HEK293 (cell line): Measurements from ENCODE around the gene TRIM36.

Experiments
- CTCF ChIA-PET: fragments of 350-600 bp; formaldehyde crosslinking; extraction: SDS; loops from one replicate; lab custom pipeline; 2021; ENCODE audit warnings: antibody characterized with exemption; lab: Yijun Ruan, JAX
- POLR2A ChIA-PET: fragments of 300-600 bp; formaldehyde crosslinking; extraction: SDS; loops from one replicate; lab custom pipeline; 2020; ENCODE audit warnings: antibody characterized with exemption, inconsistent platforms; lab: Yijun Ruan, JAX
- H3K27ac ChIP-seq: fragments of 200-500 bp; sonication (Bioruptor generic); 2 replicates; pipeline ENCODE4 v1.5.1; 2014; ENCODE audit warnings: low read depth, low read length, control low read depth, inconsistent platforms; ENCODE audit errors: extremely low read depth
- H3K36me3 ChIP-seq, 2 experiments: fragments of 200-500 bp in 1 of 2; sonication (Bioruptor generic) in 1 of 2; 1 replicate in 1 of 2; 2 replicates in 1 of 2; pipeline ENCODE4 v1.5.1; 2014 to 2017; ENCODE audit warnings: inconsistent platforms in 2 of 2, low read length in 2 of 2; ENCODE audit not compliant: control insufficient read depth in 2 of 2, insufficient read depth in 1 of 2
- H3K4me1 ChIP-seq: fragments of 200-500 bp; sonication (Bioruptor generic); 2 replicates; pipeline ENCODE4 v1.5.1; 2014; ENCODE audit warnings: mild to moderate bottlenecking, low read length, inconsistent platforms; ENCODE audit not compliant: control insufficient read depth, insufficient read depth
- H3K4me3 ChIP-seq: 2 replicates; pipeline ENCODE4 v1.5.1; 2011; ENCODE audit warnings: low read depth, mild to moderate bottlenecking, control low read depth, low read length, moderate library complexity
- H3K9me3 ChIP-seq: fragments of 200-500 bp; sonication (Bioruptor generic); 2 replicates; pipeline ENCODE4 v1.5.1; 2014; ENCODE audit warnings: low read depth, low read length, inconsistent platforms; ENCODE audit not compliant: control insufficient read depth, insufficient read depth
- BCL11A ChIP-seq: fragments of 450-650 bp; formaldehyde crosslinking; IDR thresholded peaks from 2 replicates; pipeline ENCODE4 v1.5.1; 2016; ENCODE audit warnings: low read depth, missing biosample characterization, missing genetic modification characterization
- BCL11B ChIP-seq: fragments of 450-650 bp; formaldehyde crosslinking; IDR thresholded peaks from 2 replicates; pipeline ENCODE4 v1.5.1; 2016; ENCODE audit warnings: low read depth, missing biosample characterization, missing genetic modification characterization
- KLF9 ChIP-seq: fragments of 450-650 bp; formaldehyde crosslinking; IDR thresholded peaks from 2 replicates; pipeline ENCODE4 v1.5.1; 2016; ENCODE audit warnings: missing biosample characterization, missing genetic modification characterization, low read depth
- MYNN ChIP-seq: fragments of 450-650 bp; formaldehyde crosslinking; IDR thresholded peaks from 2 replicates; pipeline ENCODE4 v1.5.1; 2016; ENCODE audit warnings: missing biosample characterization, missing genetic modification characterization, borderline replicate concordance
- PRDM6 ChIP-seq: fragments of 450-650 bp; formaldehyde crosslinking; IDR thresholded peaks from 2 replicates; pipeline ENCODE4 v1.5.1; 2017; ENCODE audit warnings: missing biosample characterization, missing genetic modification characterization
- ZBTB44 ChIP-seq: fragments of 450-650 bp; IDR thresholded peaks from 2 replicates; pipeline ENCODE4 v1.5.1; 2018; ENCODE audit warnings: missing biosample characterization, mild to moderate bottlenecking, missing genetic modification characterization
- ZFP41 ChIP-seq: fragments of 450-650 bp; formaldehyde crosslinking; IDR thresholded peaks from 2 replicates; pipeline ENCODE4 v1.5.1; 2016; ENCODE audit warnings: missing biosample characterization, missing genetic modification characterization, borderline replicate concordance
- ZNF10 ChIP-seq: fragments of 450-650 bp; formaldehyde crosslinking; IDR thresholded peaks from 2 replicates; pipeline ENCODE4 v1.5.1; 2017; ENCODE audit warnings: missing biosample characterization, missing genetic modification characterization
- ZNF138 ChIP-seq: fragments of 450-650 bp; formaldehyde crosslinking; IDR thresholded peaks from 2 replicates; pipeline ENCODE4 v1.5.1; 2016; ENCODE audit warnings: missing biosample characterization, missing genetic modification characterization, borderline replicate concordance
- ZNF18 ChIP-seq: fragments of 450-650 bp; formaldehyde crosslinking; IDR thresholded peaks from 2 replicates; pipeline ENCODE4 v1.5.1; 2016; ENCODE audit warnings: missing biosample characterization, missing genetic modification characterization
- ZNF24 ChIP-seq: fragments of 450-650 bp; formaldehyde crosslinking; IDR thresholded peaks from 2 replicates; pipeline ENCODE4 v1.5.1; 2016; ENCODE audit warnings: missing biosample characterization, missing genetic modification characterization
- ZNF26 ChIP-seq: fragments of 450-650 bp; formaldehyde crosslinking; IDR thresholded peaks from 2 replicates; pipeline ENCODE4 v1.5.1; 2016; ENCODE audit warnings: missing biosample characterization, missing genetic modification characterization
- ZNF266 ChIP-seq: fragments of 450-650 bp; formaldehyde crosslinking; IDR thresholded peaks from 2 replicates; pipeline ENCODE4 v1.5.1; 2016; ENCODE audit warnings: missing biosample characterization, missing genetic modification characterization, low read depth
- ZNF324 ChIP-seq: fragments of 450-650 bp; formaldehyde crosslinking; IDR thresholded peaks from 2 replicates; pipeline ENCODE4 v1.5.1; 2016; ENCODE audit warnings: missing biosample characterization, missing genetic modification characterization
- ZNF423 ChIP-seq: fragments of 450-650 bp; formaldehyde crosslinking; IDR thresholded peaks from 2 replicates; pipeline ENCODE4 v1.5.1; 2016; ENCODE audit warnings: missing biosample characterization, missing genetic modification characterization
- ZNF449 ChIP-seq: fragments of 450-650 bp; formaldehyde crosslinking; IDR thresholded peaks from 2 replicates; pipeline ENCODE4 v1.5.1; 2017; ENCODE audit warnings: missing biosample characterization, mild to moderate bottlenecking, missing genetic modification characterization, moderate library complexity
- ZNF513 ChIP-seq: fragments of 450-650 bp; IDR thresholded peaks from 2 replicates; pipeline ENCODE4 v1.5.1; 2018; ENCODE audit warnings: missing biosample characterization, missing genetic modification characterization
- ZNF530 ChIP-seq: fragments of 450-650 bp; formaldehyde crosslinking; IDR thresholded peaks from 2 replicates; pipeline ENCODE4 v1.5.1; 2016; ENCODE audit warnings: low read depth, missing biosample characterization, missing genetic modification characterization
- ZNF549 ChIP-seq: fragments of 450-650 bp; IDR thresholded peaks from 2 replicates; pipeline ENCODE4 v1.5.1; 2018; ENCODE audit warnings: missing biosample characterization, missing genetic modification characterization, mild to moderate bottlenecking, inconsistent platforms, moderate library complexity
- ZNF837 ChIP-seq: fragments of 450-650 bp; formaldehyde crosslinking; IDR thresholded peaks from 2 replicates; pipeline ENCODE4 v1.5.1; 2016; ENCODE audit warnings: missing biosample characterization, missing genetic modification characterization
- ZXDB ChIP-seq: fragments of 450-650 bp; formaldehyde crosslinking; IDR thresholded peaks from 2 replicates; pipeline ENCODE4 v1.5.1; 2016; ENCODE audit warnings: missing biosample characterization, missing genetic modification characterization

The TRIM36 gene

GRCh38 chr5:115124741-115125140 lies 45.0 kb downstream of the TRIM36 start:
- TF ChIP-seq ZNF10 (tag by site-specific recombination): no peak
- TF ChIP-seq ZNF18 (tag by site-specific recombination): no peak
- TF ChIP-seq ZNF837 (tag by site-specific recombination): no peak
- TF ChIP-seq KLF9 (tag by site-specific recombination): no peak
- no peak for TF ChIP-seq ZFP41 (tag by site-specific recombination)
- no peak for TF ChIP-seq ZNF24
- no peak for TF ChIP-seq MYNN (tag by site-specific recombination)
- peak; percentile 59; the same call in 1 of the 2 replicates for TF ChIP-seq ZBTB44
- TF ChIP-seq ZNF530 (tag by site-specific recombination): no peak
- no peak for TF ChIP-seq ZNF324 (tag by site-specific recombination)
- TF ChIP-seq PRDM6 (tag by site-specific recombination): peak; percentile 71
- no peak for TF ChIP-seq ZXDB (tag by site-specific recombination)
- TF ChIP-seq ZNF423 (tag by site-specific recombination): no peak
- Histone ChIP-seq H3K27ac (no peak overlapping the region), H3K4me1 (no peaks in the 10 kb centered on the region), H3K36me3 (no peaks in the 10 kb centered on the region; a peak in 1 of 3 replicates), H3K9me3 (no peaks in the 10 kb centered on the region), H3K4me3 (no peak overlapping the region)
- ChIA-PET CTCF (interaction anchor here (1.5 kb wide), 1 partner anchor 27 kb away, joined by 6 read pairs; no protein-coding TSS in a partner anchor), POLR2A (no interaction called here)

- Histone ChIP-seq H3K4me3 (no peak overlapping the region), H3K36me3 (no peaks in the 10 kb centered on the region), H3K4me1 (no peaks in the 10 kb centered on the region), H3K9me3 (no peaks in the 10 kb centered on the region), H3K27ac (no peak overlapping the region)
- ChIA-PET POLR2A (no interaction called here), CTCF (no interaction called here)
- TF ChIP-seq BCL11B (tag by site-specific recombination) (no peak), ZNF266 (tag by site-specific recombination) (no peak), ZNF138 (tag by site-specific recombination) (no peak), BCL11A (tag by site-specific recombination) (no peak), ZNF513 (tag by site-specific recombination) (no peak), ZNF549 (tag by site-specific recombination) (no peak), ZNF26 (tag by site-specific recombination) (no peak), PRDM6 (tag by site-specific recombination) (no peak), ZNF449 (no peak)
These were observed 53.7 kb downstream of the TRIM36 start for GRCh38 chr5:115116001-115116400.
